Measurements from ENCODE around the gene MRPL11. TPM values are rescaled to one million over a fixed set of nuclear protein-coding genes. Genes with fewer than 3 reads are reported as not detected.

The MRPL11 gene
- polyA plus RNA-seq, 1 of the 3 experiments (the other 2 are of a cell fraction), result 45.6 TPM

DNA sequence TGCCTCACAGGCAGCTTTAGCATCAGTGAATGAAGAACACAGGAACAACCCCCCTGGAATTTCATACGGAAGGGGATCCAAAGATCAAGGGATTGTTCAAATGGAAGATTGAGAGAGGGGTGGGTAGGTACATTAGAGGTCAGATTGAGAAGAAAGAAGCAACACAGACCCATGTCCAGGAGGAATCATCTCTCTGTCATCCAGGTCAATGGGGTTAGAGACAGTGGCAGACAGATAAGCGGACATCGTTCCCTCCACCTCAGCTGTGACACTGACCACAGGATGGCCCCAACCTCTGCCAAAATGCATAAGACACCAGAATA, 19.7 kb downstream of the MRPL11 start:
- DNase-seq, result no peak
- peaks cover 4 to 14% of the 10 kb centered on the region in 2 experiments; a peak in 2 of 4 replicates for H3K4me1 ChIP-seq (ENCODE audit: control insufficient read depth in 1 of 2, insufficient read depth in 2 of 2, low read depth in 1 of 2, low read length in 1 of 2)
- 95% methylated on average over 3 of the region's 3 CpGs for WGBS (ENCODE audit: low lambda C conversion rate)
- no peaks in the 10 kb centered on the region for H3K9me3 ChIP-seq
- H3K79me2 ChIP-seq (ENCODE audit: insufficient read depth), result no peaks in the 10 kb centered on the region
- peaks cover 21% of the 10 kb centered on the region for H3F3A ChIP-seq (replicated peaks; ENCODE audit: insufficient read depth)
- no peak overlapping the region for H2AFZ ChIP-seq (ENCODE audit: low read depth)
- no peak overlapping the region for H3K9ac ChIP-seq
- H3K4me3 ChIP-seq (ENCODE audit: low read depth in 2 of 2, low read length in 1 of 2), result no peak overlapping the region
- no peak overlapping the region for H3K27ac ChIP-seq (ENCODE audit: low read depth in 2 of 2, low read length in 1 of 2)
- H3K36me3 ChIP-seq (replicated peaks in 1 of 2; ENCODE audit: control insufficient read depth in 1 of 2, insufficient read depth in 2 of 2, low read length in 1 of 2), result no peaks in the 10 kb centered on the region
- peaks cover 29% of the 10 kb centered on the region for H3K27me3 ChIP-seq (ENCODE audit: insufficient read depth)
- TF ChIP-seq RAD21 (IDR thresholded peaks at IDR 0.05; ENCODE audit: low read length) (no peak), YY1 (IDR thresholded peaks at IDR 0.05; ENCODE audit: low read depth) (no peak), CHD2 (IDR thresholded peaks at IDR 0.05; ENCODE audit: low read length, partially characterized antibody) (no peak), POLR2AphosphoS5 (IDR thresholded peaks at IDR 0.05; ENCODE audit: low read depth, low read length) (no peak), JUND (IDR thresholded peaks at IDR 0.05) (no peak), FOSL2 (IDR thresholded peaks at IDR 0.05; ENCODE audit: borderline replicate concordance, low read depth) (no peak), NFIC (IDR thresholded peaks at IDR 0.05; ENCODE audit: borderline replicate concordance) (no peak), SMC3 (IDR thresholded peaks at IDR 0.05; ENCODE audit: low read depth, low read length) (no peak), RXRA (IDR thresholded peaks at IDR 0.05; ENCODE audit: borderline replicate concordance, low read depth) (no peak)
- TF ChIP-seq, protein P1, sequence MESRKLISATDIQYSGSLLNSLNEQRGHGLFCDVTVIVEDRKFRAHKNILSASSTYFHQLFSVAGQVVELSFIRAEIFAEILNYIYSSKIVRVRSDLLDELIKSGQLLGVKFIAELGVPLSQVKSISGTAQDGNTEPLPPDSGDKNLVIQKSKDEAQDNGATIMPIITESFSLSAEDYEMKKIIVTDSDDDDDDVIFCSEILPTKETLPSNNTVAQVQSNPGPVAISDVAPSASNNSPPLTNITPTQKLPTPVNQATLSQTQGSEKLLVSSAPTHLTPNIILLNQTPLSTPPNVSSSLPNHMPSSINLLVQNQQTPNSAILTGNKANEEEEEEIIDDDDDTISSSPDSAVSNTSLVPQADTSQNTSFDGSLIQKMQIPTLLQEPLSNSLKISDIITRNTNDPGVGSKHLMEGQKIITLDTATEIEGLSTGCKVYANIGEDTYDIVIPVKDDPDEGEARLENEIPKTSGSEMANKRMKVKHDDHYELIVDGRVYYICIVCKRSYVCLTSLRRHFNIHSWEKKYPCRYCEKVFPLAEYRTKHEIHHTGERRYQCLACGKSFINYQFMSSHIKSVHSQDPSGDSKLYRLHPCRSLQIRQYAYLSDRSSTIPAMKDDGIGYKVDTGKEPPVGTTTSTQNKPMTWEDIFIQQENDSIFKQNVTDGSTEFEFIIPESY (IDR thresholded peaks at IDR 0.05; ENCODE audit: borderline replicate concordance, low read depth), result no peak
- TF ChIP-seq, protein P2, sequence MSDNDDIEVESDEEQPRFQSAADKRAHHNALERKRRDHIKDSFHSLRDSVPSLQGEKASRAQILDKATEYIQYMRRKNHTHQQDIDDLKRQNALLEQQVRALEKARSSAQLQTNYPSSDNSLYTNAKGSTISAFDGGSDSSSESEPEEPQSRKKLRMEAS (IDR thresholded peaks at IDR 0.05; ENCODE audit: low read depth), result no peak
- H4K20me1 ChIP-seq (ENCODE audit: insufficient read depth), result peaks cover 32% of the 10 kb centered on the region
- POLR2A ChIA-PET, result no interaction called here
- no peaks in the 10 kb centered on the region for H3K9me2 ChIP-seq
- peak overlapping the region; percentile 63; the same call in 1 of the 2 replicates for H3K4me2 ChIP-seq
- CTCF ChIA-PET, result interaction anchor here (0.8 to 22.6 kb wide), 11 partner anchors 5 to 149 kb away, joined by 3 to 617 read pairs (median 6); partner anchors contain the start of genes CTSF, MRPL11 and NPAS4

DNA sequence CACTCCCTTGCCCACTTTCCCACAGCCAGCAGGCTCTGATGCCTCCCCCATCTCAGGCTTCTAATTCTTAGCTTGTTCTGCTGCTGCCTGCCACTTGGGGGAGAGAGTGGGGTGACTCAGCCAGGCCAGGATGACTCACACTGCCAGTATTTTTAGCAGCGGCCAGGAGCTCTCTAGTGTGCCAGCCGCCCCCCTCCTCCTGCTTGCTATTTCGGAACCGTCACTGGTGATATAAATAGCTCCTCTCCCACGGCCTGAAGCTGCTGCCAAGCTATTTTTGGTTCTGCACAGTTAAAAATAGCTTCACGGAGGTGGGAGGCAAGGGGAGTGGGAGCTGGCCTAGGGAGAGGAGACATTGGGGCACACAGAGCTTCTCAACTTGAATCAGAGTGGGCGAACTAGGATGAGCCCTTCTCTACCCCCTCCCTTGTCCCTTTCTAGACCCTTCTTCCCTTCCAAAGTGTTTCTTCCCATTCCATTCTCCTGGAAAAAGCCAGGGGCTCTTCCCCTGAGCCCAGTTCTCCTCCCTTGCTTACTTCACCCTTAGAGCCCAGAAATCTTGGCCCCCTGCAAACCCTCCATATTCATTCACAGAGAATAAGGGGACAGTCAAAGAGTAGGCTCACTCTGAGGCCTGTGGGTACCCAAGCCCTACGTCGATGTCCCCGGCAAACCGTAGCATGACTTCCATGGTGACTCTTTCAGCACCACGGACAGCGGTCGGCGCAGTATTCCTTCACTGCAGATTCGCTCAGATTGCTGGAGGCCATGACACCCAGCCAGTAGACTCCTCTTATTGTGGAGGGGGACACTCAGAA, 20.3 kb downstream of the MRPL11 start:
- POLR2A ChIA-PET, result interaction anchor here (0.5 kb wide), 1 partner anchor 294 kb away, joined by 4 read pairs; no protein-coding TSS in a partner anchor
- peaks cover 32% of the 10 kb centered on the region for H4K20me1 ChIP-seq (ENCODE audit: insufficient read depth)
- H3K9me3 ChIP-seq, result no peaks in the 10 kb centered on the region
- H3K9ac ChIP-seq, result no peak overlapping the region
- H3K4me2 ChIP-seq, result peak overlapping the region; percentile 63; the same call in 1 of the 2 replicates
- peaks cover 21% of the 10 kb centered on the region for H3F3A ChIP-seq (replicated peaks; ENCODE audit: insufficient read depth)
- peak; percentile 85 for DNase-seq
- 48% methylated on average over 15 of the region's 16 CpGs for WGBS (ENCODE audit: low lambda C conversion rate)
- H3K9me2 ChIP-seq, result no peaks in the 10 kb centered on the region
- no peaks in the 10 kb centered on the region for H3K79me2 ChIP-seq (ENCODE audit: insufficient read depth)
- peaks cover 4 to 14% of the 10 kb centered on the region in 2 experiments; a peak in 2 of 4 replicates for H3K4me1 ChIP-seq (ENCODE audit: control insufficient read depth in 1 of 2, insufficient read depth in 2 of 2, low read depth in 1 of 2, low read length in 1 of 2)
- H2AFZ ChIP-seq (ENCODE audit: low read depth), result no peak overlapping the region
- H3K27ac ChIP-seq (ENCODE audit: low read depth in 2 of 2, low read length in 1 of 2), result peak overlapping the region in 1 of 2 experiments; percentile 53; a peak in 1 of 4 replicates
- no peak overlapping the region for H3K4me3 ChIP-seq (ENCODE audit: low read depth in 2 of 2, low read length in 1 of 2)
- no peaks in the 10 kb centered on the region for H3K36me3 ChIP-seq (replicated peaks in 1 of 2; ENCODE audit: control insufficient read depth in 1 of 2, insufficient read depth in 2 of 2, low read length in 1 of 2)
- CTCF ChIA-PET, result interaction anchor here (0.8 to 22.6 kb wide), 18 partner anchors 4 to 416 kb away, joined by 3 to 617 read pairs (median 5); partner anchors contain the start of genes CTSF, MRPL11, NPAS4 and RBM4B
- peaks cover 33% of the 10 kb centered on the region for H3K27me3 ChIP-seq (ENCODE audit: insufficient read depth)
- TF ChIP-seq NFIC (IDR thresholded peaks at IDR 0.05; ENCODE audit: borderline replicate concordance) (peak; percentile 83), TAF1 (IDR thresholded peaks at IDR 0.05; ENCODE audit: borderline replicate concordance, low read depth, low read length) (no peak), POLR2AphosphoS5 (IDR thresholded peaks at IDR 0.05; ENCODE audit: low read depth, low read length) (peak; percentile 70; the same call in 1 of the 2 replicates), TEAD4 (IDR thresholded peaks at IDR 0.05; ENCODE audit: borderline replicate concordance, insufficient read depth) (0 out of 2 replicates have a peak, but pooled peaks have one; percentile 33), MXI1 (IDR thresholded peaks at IDR 0.05; ENCODE audit: low read depth, low read length) (no peak), NRF1 (IDR thresholded peaks at IDR 0.05; ENCODE audit: low read depth, low read length) (no peak), EP300 (IDR thresholded peaks at IDR 0.05; ENCODE audit: borderline replicate concordance in 1 of 2, low read depth in 1 of 2, low read length in 1 of 2) (peak in 1 of 2 experiments; percentile 36; a peak in 1 of 4 replicates), JUND (IDR thresholded peaks at IDR 0.05) (peak; percentile 99), RXRA (IDR thresholded peaks at IDR 0.05; ENCODE audit: borderline replicate concordance, low read depth) (peak; percentile 72; the same call in 1 of the 2 replicates), SMC3 (IDR thresholded peaks at IDR 0.05; ENCODE audit: low read depth, low read length) (peak; percentile 37; the same call in 1 of the 2 replicates), TCF12 (IDR thresholded peaks at IDR 0.05) (peak; percentile 64)
- TF ChIP-seq, protein P3, sequence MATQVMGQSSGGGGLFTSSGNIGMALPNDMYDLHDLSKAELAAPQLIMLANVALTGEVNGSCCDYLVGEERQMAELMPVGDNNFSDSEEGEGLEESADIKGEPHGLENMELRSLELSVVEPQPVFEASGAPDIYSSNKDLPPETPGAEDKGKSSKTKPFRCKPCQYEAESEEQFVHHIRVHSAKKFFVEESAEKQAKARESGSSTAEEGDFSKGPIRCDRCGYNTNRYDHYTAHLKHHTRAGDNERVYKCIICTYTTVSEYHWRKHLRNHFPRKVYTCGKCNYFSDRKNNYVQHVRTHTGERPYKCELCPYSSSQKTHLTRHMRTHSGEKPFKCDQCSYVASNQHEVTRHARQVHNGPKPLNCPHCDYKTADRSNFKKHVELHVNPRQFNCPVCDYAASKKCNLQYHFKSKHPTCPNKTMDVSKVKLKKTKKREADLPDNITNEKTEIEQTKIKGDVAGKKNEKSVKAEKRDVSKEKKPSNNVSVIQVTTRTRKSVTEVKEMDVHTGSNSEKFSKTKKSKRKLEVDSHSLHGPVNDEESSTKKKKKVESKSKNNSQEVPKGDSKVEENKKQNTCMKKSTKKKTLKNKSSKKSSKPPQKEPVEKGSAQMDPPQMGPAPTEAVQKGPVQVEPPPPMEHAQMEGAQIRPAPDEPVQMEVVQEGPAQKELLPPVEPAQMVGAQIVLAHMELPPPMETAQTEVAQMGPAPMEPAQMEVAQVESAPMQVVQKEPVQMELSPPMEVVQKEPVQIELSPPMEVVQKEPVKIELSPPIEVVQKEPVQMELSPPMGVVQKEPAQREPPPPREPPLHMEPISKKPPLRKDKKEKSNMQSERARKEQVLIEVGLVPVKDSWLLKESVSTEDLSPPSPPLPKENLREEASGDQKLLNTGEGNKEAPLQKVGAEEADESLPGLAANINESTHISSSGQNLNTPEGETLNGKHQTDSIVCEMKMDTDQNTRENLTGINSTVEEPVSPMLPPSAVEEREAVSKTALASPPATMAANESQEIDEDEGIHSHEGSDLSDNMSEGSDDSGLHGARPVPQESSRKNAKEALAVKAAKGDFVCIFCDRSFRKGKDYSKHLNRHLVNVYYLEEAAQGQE (IDR thresholded peaks at IDR 0.05; ENCODE audit: low read depth, low read length), result peak; percentile 98

Data from SK-N-SH (cell line).